GM12892 (cell line): Measurements from ENCODE around the gene CUEDC2.
A peak's percentile ranks its signal among the peaks of the same experiment; 100 is the strongest.

Experiments
- POLR2A ChIP-seq: IDR thresholded peaks from 2 replicates; pipeline ENCODE4 v1.6.1; 2011; ENCODE audit warnings: low read depth, low read length, control low read depth
- TAF1 ChIP-seq: IDR thresholded peaks from 2 replicates; pipeline ENCODE4 v1.6.1; 2011; ENCODE audit warnings: low read depth, mild to moderate bottlenecking, control low read depth, low read length, borderline replicate concordance

- TF ChIP-seq TAF1 (no peak), POLR2A (peak; percentile 38; the same call in 1 of the 2 replicates)
These were observed 27.8 kb downstream of the CUEDC2 start for GRCh38 chr10:102404361-102405107.
